ENCODE data around the gene CSF3R. TPM values are rescaled to one million over a fixed set of nuclear protein-coding genes. Genes with fewer than 3 reads are reported as not detected.

CSF3R gene
- total and polyA plus RNA-seq, 4 donors: 129 to 705 (median 207) TPM

DNA sequence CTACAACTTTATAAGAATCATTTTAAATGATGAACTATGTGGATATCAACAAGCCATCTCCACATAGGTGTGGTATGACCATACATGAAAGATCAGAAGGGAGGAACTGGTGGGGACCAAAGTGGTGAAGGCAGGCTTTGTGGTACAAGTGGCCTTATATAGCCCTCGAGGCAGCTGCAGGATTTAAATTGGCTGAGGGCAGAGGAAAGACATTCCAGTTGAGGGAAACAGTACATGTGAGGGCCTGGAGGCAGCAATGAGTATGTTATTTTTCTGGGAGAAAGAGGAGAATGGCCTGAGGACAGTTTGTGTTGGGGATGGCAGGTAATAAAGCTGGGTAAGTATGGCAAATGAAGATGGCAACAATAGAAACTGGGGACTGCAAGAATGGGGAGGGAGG, 49.6 kb downstream of the CSF3R start:
- peaks cover 3 to 13% (median 8%) of the 10 kb centered on the region in 4 donors for H3K36me3 ChIP-seq (ENCODE audit: control insufficient read depth in 4 of 4, insufficient read depth in 4 of 4, low read length in 4 of 4)
- TF ChIP-seq, protein P1, sequence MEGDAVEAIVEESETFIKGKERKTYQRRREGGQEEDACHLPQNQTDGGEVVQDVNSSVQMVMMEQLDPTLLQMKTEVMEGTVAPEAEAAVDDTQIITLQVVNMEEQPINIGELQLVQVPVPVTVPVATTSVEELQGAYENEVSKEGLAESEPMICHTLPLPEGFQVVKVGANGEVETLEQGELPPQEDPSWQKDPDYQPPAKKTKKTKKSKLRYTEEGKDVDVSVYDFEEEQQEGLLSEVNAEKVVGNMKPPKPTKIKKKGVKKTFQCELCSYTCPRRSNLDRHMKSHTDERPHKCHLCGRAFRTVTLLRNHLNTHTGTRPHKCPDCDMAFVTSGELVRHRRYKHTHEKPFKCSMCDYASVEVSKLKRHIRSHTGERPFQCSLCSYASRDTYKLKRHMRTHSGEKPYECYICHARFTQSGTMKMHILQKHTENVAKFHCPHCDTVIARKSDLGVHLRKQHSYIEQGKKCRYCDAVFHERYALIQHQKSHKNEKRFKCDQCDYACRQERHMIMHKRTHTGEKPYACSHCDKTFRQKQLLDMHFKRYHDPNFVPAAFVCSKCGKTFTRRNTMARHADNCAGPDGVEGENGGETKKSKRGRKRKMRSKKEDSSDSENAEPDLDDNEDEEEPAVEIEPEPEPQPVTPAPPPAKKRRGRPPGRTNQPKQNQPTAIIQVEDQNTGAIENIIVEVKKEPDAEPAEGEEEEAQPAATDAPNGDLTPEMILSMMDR (IDR thresholded peaks at IDR 0.05; ENCODE audit: control extremely low read depth, extremely low read depth): no peak
- peaks cover 0 to 3% (median 0%) of the 10 kb centered on the region in 5 donors for H3K4me1 ChIP-seq (ENCODE audit: control insufficient read depth in 5 of 5, insufficient read depth in 5 of 5, low read length in 5 of 5)
- H3K9me3 ChIP-seq (ENCODE audit: control insufficient read depth in 4 of 4, insufficient read depth in 3 of 4, low read length in 3 of 4): no peaks in the 10 kb centered on the region
- ATAC-seq (ENCODE audit: insufficient read depth, low FRiP score) (no peak), DNase-seq (no peak)
- WGBS, 2 donors: 47 to 71% methylated on average over 1 of the region's 1 CpG
- no peak overlapping the region for H3K4me3 ChIP-seq
- H3K27ac ChIP-seq (ENCODE audit: low read depth in 1 of 2, low read length in 1 of 2): peak overlapping the region in 1 of 2 donors; percentile 51
- H3K9ac ChIP-seq (ENCODE audit: insufficient read depth in 1 of 2, low read length in 2 of 2): no peak overlapping the region
- H3K27me3 ChIP-seq (ENCODE audit: control insufficient read depth in 3 of 3, insufficient read depth in 3 of 3, low read length in 2 of 3): no peaks in the 10 kb centered on the region

DNA sequence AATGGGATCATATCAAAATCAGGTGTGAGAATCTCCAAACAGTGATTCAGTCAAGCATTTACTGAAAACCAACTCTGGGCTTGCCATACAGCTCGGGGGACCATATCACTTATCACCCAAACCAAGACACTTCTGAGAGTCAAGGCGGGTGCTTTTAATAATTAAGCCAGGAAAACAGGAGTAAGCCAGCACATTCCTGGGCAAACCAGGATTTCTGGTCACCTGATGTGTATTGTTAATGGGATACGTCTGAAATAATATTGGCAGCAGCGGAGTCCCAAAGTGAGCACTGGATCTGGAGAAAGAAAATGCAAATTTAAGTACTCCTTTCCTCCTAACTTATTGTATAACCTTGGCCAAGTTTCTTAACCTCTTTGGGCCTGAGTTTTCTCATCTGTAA, 50.1 kb downstream of the CSF3R start:
- Histone ChIP-seq H3K9ac (ENCODE audit: insufficient read depth in 1 of 2, low read length in 2 of 2) (no peak overlapping the region), H3K4me1 (ENCODE audit: control insufficient read depth in 5 of 5, insufficient read depth in 5 of 5, low read length in 5 of 5) (peaks cover 0 to 3% (median 0%) of the 10 kb centered on the region in 5 donors), H3K4me3 (no peak overlapping the region), H3K9me3 (ENCODE audit: control insufficient read depth in 4 of 4, insufficient read depth in 3 of 4, low read length in 3 of 4) (no peaks in the 10 kb centered on the region), H3K27me3 (ENCODE audit: control insufficient read depth in 3 of 3, insufficient read depth in 3 of 3, low read length in 2 of 3) (no peaks in the 10 kb centered on the region), H3K36me3 (ENCODE audit: control insufficient read depth in 4 of 4, insufficient read depth in 4 of 4, low read length in 4 of 4) (peaks cover 3 to 11% (median 8%) of the 10 kb centered on the region in 4 donors), H3K27ac (ENCODE audit: low read depth in 1 of 2, low read length in 1 of 2) (no peak overlapping the region)
- WGBS, 2 donors: 66 to 84% methylated on average over 4 of the region's 4 CpGs
- ATAC-seq (ENCODE audit: insufficient read depth, low FRiP score) (no peak), DNase-seq (peak in 1 of 3 donors; percentile 36)
- TF ChIP-seq, protein P1 (IDR thresholded peaks at IDR 0.05; ENCODE audit: control extremely low read depth, extremely low read depth): no peak

DNA sequence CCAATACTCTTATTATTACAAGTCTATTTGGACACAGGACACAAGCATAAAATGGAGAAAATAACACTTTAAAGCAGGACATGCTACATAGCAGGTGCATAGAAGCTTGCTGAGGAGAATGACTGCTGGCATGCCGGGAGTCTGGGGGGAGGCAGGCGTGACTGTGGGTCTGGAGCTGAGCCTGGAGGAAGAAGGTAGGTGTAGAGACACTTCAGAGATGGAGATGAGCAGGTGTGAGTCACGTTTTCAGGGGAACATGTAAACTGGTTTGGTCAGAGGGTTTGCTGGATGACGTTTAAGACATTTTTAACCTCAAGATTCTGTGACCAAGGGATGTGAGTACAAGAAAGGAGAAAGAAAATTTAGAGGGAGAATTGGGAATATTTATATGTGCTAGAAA, 56.9 kb downstream of the CSF3R start:
- no peak overlapping the region for H3K4me3 ChIP-seq
- peaks cover 0 to 17% (median 2%) of the 10 kb centered on the region in 4 donors for H3K36me3 ChIP-seq (ENCODE audit: control insufficient read depth in 4 of 4, insufficient read depth in 4 of 4, low read length in 4 of 4)
- H3K27ac ChIP-seq (ENCODE audit: low read depth in 1 of 2, low read length in 1 of 2): no peak overlapping the region
- no peaks in the 10 kb centered on the region for H3K4me1 ChIP-seq (ENCODE audit: control insufficient read depth in 5 of 5, insufficient read depth in 5 of 5, low read length in 5 of 5)
- no peak for ATAC-seq (ENCODE audit: insufficient read depth, low FRiP score)
- TF ChIP-seq, protein P1 (IDR thresholded peaks at IDR 0.05; ENCODE audit: control extremely low read depth, extremely low read depth): no peak
- no peak for DNase-seq
- no peak overlapping the region for H3K9ac ChIP-seq (ENCODE audit: insufficient read depth in 1 of 2, low read length in 2 of 2)
- WGBS, 2 donors: 76 to 84% methylated on average over 4 of the region's 4 CpGs
- H3K27me3 ChIP-seq (ENCODE audit: control insufficient read depth in 3 of 3, insufficient read depth in 3 of 3, low read length in 2 of 3): no peaks in the 10 kb centered on the region
- H3K9me3 ChIP-seq (ENCODE audit: control insufficient read depth in 4 of 4, insufficient read depth in 3 of 4, low read length in 3 of 4): no peaks in the 10 kb centered on the region

DNA sequence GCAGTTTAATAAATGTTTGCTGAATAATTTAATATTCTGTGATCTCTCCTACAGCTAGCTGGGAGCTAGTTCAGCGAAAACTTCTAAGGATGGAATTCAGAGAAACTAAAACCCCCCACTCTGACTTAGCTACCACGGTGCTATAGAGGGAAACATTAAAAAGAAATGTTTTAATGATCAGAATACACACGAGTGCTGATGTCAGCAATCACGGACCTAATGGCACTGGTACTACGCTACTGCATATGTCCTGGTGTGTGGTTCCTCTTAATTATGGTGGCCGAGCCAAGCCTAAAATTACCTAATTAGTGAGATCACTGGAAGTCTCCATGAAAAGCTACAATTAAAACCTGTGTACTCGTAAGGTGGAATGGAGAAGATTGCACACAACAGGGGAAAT, 61.1 kb downstream of the CSF3R start:
- no peaks in the 10 kb centered on the region for H3K27me3 ChIP-seq (ENCODE audit: control insufficient read depth in 3 of 3, insufficient read depth in 3 of 3, low read length in 2 of 3)
- H3K27ac ChIP-seq (ENCODE audit: low read depth in 1 of 2, low read length in 1 of 2): no peak overlapping the region
- WGBS, 2 donors: 79 to 92% methylated on average over 7 of the region's 7 CpGs
- H3K4me3 ChIP-seq: no peak overlapping the region
- no peaks in the 10 kb centered on the region for H3K9me3 ChIP-seq (ENCODE audit: control insufficient read depth in 4 of 4, insufficient read depth in 3 of 4, low read length in 3 of 4)
- H3K4me1 ChIP-seq (ENCODE audit: control insufficient read depth in 5 of 5, insufficient read depth in 5 of 5, low read length in 5 of 5): peaks cover 0 to 5% (median 0%) of the 10 kb centered on the region in 5 donors
- no peak for DNase-seq
- H3K36me3 ChIP-seq (ENCODE audit: control insufficient read depth in 4 of 4, insufficient read depth in 4 of 4, low read length in 4 of 4): peaks cover 0 to 14% (median 5%) of the 10 kb centered on the region in 4 donors
- no peak overlapping the region for H3K9ac ChIP-seq (ENCODE audit: insufficient read depth in 1 of 2, low read length in 2 of 2)
- TF ChIP-seq, protein P1 (IDR thresholded peaks at IDR 0.05; ENCODE audit: control extremely low read depth, extremely low read depth): no peak
- no peak for ATAC-seq (ENCODE audit: insufficient read depth, low FRiP score)
